ENCODE data around the gene CD82.

CD82 gene

GRCh38 chr11:44575288-44575672, 9.8 kb downstream of the CD82 start:
- TF ChIP-seq PATZ1 (CRISPR knock-in tag; IDR thresholded peaks at IDR 0.05; ENCODE audit: borderline replicate concordance) (no peak), ZNF70 (CRISPR knock-in tag; IDR thresholded peaks at IDR 0.05) (no peak), ZFP30 (CRISPR knock-in tag; IDR thresholded peaks at IDR 0.05) (no peak), ESRRG (CRISPR knock-in tag; IDR thresholded peaks at IDR 0.05) (no peak), RARB (CRISPR knock-in tag; IDR thresholded peaks at IDR 0.05) (no peak), ISL1 (CRISPR knock-in tag; IDR thresholded peaks at IDR 0.05) (no peak), CSDC2 (CRISPR knock-in tag; IDR thresholded peaks at IDR 0.05) (no peak), POU6F1 (CRISPR knock-in tag; IDR thresholded peaks at IDR 0.05; ENCODE audit: borderline replicate concordance, low read depth) (no peak), ZNF8 (CRISPR knock-in tag; IDR thresholded peaks at IDR 0.05) (no peak), BACH2 (CRISPR knock-in tag; IDR thresholded peaks at IDR 0.05; ENCODE audit: borderline replicate concordance) (no peak), ZC3H10 (CRISPR knock-in tag; IDR thresholded peaks at IDR 0.05) (no peak), OSR1 (CRISPR knock-in tag; IDR thresholded peaks at IDR 0.05) (no peak)
- no peak; the same call in 2 of the 3 replicates for ATAC-seq

GRCh38 chr11:44575962-44576361, 10.5 kb downstream of the CD82 start:
- TF ChIP-seq CSRNP3 (CRISPR knock-in tag; IDR thresholded peaks at IDR 0.05) (no peak), ZNF70 (CRISPR knock-in tag; IDR thresholded peaks at IDR 0.05) (no peak), ISL1 (CRISPR knock-in tag; IDR thresholded peaks at IDR 0.05) (no peak), SNAI2 (CRISPR knock-in tag; IDR thresholded peaks at IDR 0.05) (no peak), OSR1 (CRISPR knock-in tag; IDR thresholded peaks at IDR 0.05) (no peak), ARNTL (CRISPR knock-in tag; IDR thresholded peaks at IDR 0.05; ENCODE audit: borderline replicate concordance, low read depth) (no peak), ZNF8 (CRISPR knock-in tag; IDR thresholded peaks at IDR 0.05) (no peak), TCF4 (CRISPR knock-in tag; IDR thresholded peaks at IDR 0.05; ENCODE audit: borderline replicate concordance) (no peak), ZFP3 (CRISPR knock-in tag; IDR thresholded peaks at IDR 0.05) (no peak), TOX (CRISPR knock-in tag; IDR thresholded peaks at IDR 0.05; ENCODE audit: borderline replicate concordance) (no peak), ZC3H10 (CRISPR knock-in tag; IDR thresholded peaks at IDR 0.05) (no peak), RARB (CRISPR knock-in tag; IDR thresholded peaks at IDR 0.05) (no peak), CSDC2 (CRISPR knock-in tag; IDR thresholded peaks at IDR 0.05) (no peak), ESRRG (CRISPR knock-in tag; IDR thresholded peaks at IDR 0.05) (no peak)
- ATAC-seq = no peak

- ATAC-seq = no peak
- TF ChIP-seq CSDC2 (CRISPR knock-in tag; IDR thresholded peaks at IDR 0.05) = no peak
- TF ChIP-seq ARNTL (CRISPR knock-in tag; IDR thresholded peaks at IDR 0.05; ENCODE audit: borderline replicate concordance, low read depth) = no peak
- TF ChIP-seq ZNF8 (CRISPR knock-in tag; IDR thresholded peaks at IDR 0.05) = no peak
- no peak for TF ChIP-seq ZFP30 (CRISPR knock-in tag; IDR thresholded peaks at IDR 0.05)
- no peak for TF ChIP-seq PPARA (CRISPR knock-in tag; IDR thresholded peaks at IDR 0.05; ENCODE audit: borderline replicate concordance)
These were observed 11.2 kb downstream of the CD82 start for GRCh38 chr11:44576656-44577055.

GRCh38 chr11:44577231-44577830, 11.9 kb downstream of the CD82 start:
- ATAC-seq = no peak
- TF ChIP-seq ARNTL (CRISPR knock-in tag; IDR thresholded peaks at IDR 0.05; ENCODE audit: borderline replicate concordance, low read depth) (no peak), TCF4 (CRISPR knock-in tag; IDR thresholded peaks at IDR 0.05; ENCODE audit: borderline replicate concordance) (no peak), ZNF565 (CRISPR knock-in tag; conservative IDR thresholded peaks at IDR 0.05; ENCODE audit: low read depth) (no peak), PPARA (CRISPR knock-in tag; IDR thresholded peaks at IDR 0.05; ENCODE audit: borderline replicate concordance) (no peak), BACH2 (CRISPR knock-in tag; IDR thresholded peaks at IDR 0.05; ENCODE audit: borderline replicate concordance) (no peak), TSHZ2 (CRISPR knock-in tag; IDR thresholded peaks at IDR 0.05) (no peak), OSR1 (CRISPR knock-in tag; IDR thresholded peaks at IDR 0.05) (no peak), POU6F1 (CRISPR knock-in tag; IDR thresholded peaks at IDR 0.05; ENCODE audit: borderline replicate concordance, low read depth) (no peak), ZNF70 (CRISPR knock-in tag; IDR thresholded peaks at IDR 0.05) (no peak), ZC3H10 (CRISPR knock-in tag; IDR thresholded peaks at IDR 0.05) (no peak), CREB5 (CRISPR knock-in tag; IDR thresholded peaks at IDR 0.05; ENCODE audit: low read depth) (no peak), SNAI2 (CRISPR knock-in tag; IDR thresholded peaks at IDR 0.05) (no peak), CSRNP3 (CRISPR knock-in tag; IDR thresholded peaks at IDR 0.05) (no peak)

Data from SK-N-SH treated with all-trans-retinoic acid at 6 μM for 48 hours (cell line).